Measurements from ENCODE around the gene SAP30L. TPM values are rescaled to one million over a fixed set of nuclear protein-coding genes. Genes with fewer than 3 reads are reported as not detected.
A peak's percentile ranks its signal among the peaks of the same experiment; 100 is the strongest.

The SAP30L gene
- total and polyA plus RNA-seq, 2 of the 13 experiments (the other 11 are each of a cell fraction or from before 2014, with no cell fraction given): 27.9 to 37.2 TPM

DNA sequence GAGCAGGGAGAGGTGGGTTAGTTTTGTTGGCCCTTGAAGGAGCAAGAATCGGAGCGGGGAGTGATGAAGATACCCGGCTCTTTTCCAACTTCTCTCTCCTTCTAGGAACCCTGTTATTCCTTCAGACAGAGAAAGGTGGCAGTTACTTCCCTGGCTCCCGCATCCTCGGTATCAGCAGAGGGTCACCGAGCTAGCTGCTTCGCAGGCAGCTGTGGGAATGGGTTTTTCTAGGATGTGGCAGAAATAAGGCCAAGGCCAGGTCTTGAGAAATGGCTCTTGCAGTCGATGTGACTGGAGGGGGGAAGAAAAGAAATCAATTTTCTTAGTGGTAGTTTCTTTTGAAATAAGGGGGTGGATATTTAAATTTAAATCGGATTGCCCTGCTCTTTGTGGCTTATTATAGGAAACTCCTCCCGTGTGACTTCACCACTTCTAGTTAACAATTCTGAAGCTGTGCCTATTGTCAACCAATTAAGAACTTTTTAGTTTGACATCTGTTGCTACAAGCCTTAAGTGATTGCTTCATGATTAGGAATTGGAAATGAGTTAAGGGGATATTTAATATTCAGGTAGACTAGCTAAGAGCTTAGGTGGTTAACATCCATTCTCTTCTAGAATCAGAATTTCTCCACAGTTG, 1.4 kb downstream of the SAP30L start:
- H3K27ac ChIP-seq (ENCODE audit: extremely low read length, insufficient read depth, low read length): peak overlapping the region; percentile 72
- peak overlapping the region; percentile 93 for H3K4me2 ChIP-seq (ENCODE audit: low read depth, low read length)
- TF ChIP-seq ZNF432 (CRISPR knock-in tag; IDR thresholded peaks at IDR 0.05; ENCODE audit: borderline replicate concordance) (no peak), HMG20B (CRISPR knock-in tag; conservative IDR thresholded peaks at IDR 0.05) (no peak), TP53 (CRISPR knock-in tag; conservative IDR thresholded peaks at IDR 0.05) (no peak), MAF1 (CRISPR knock-in tag; IDR thresholded peaks at IDR 0.05; ENCODE audit: borderline replicate concordance) (no peak), FOXC1 (CRISPR knock-in tag; IDR thresholded peaks at IDR 0.05; ENCODE audit: borderline replicate concordance) (0 out of 2 replicates have a peak, but pooled peaks have one; percentile 20), NFIC (IDR thresholded peaks at IDR 0.05; ENCODE audit: low read length) (no peak)
- TF ChIP-seq, protein P1, sequence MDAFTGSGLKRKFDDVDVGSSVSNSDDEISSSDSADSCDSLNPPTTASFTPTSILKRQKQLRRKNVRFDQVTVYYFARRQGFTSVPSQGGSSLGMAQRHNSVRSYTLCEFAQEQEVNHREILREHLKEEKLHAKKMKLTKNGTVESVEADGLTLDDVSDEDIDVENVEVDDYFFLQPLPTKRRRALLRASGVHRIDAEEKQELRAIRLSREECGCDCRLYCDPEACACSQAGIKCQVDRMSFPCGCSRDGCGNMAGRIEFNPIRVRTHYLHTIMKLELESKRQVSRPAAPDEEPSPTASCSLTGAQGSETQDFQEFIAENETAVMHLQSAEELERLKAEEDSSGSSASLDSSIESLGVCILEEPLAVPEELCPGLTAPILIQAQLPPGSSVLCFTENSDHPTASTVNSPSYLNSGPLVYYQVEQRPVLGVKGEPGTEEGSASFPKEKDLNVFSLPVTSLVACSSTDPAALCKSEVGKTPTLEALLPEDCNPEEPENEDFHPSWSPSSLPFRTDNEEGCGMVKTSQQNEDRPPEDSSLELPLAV (CRISPR knock-in tag; conservative IDR thresholded peaks at IDR 0.05; ENCODE audit: low read depth): no peak
- ChIA-PET POLR2A (interaction anchor here (0.6 to 1.4 kb wide), 2 partner anchors 22 to 257 kb away, joined by 4 to 5 read pairs; partner anchors contain the start of gene GALNT10), CTCF (ENCODE audit: low intra/inter-chr PET ratio, low total read pairs) (no interaction called here)
- peak overlapping the region; percentile 81 to 97 (median 94) for H3K4me3 ChIP-seq (replicated peaks in 1 of 3; ENCODE audit: insufficient read depth in 1 of 3, low read depth in 2 of 3, low read length in 3 of 3)
- in situ Hi-C loops (cut with HindIII; ENCODE audit: extremely low pct_ligation_motif_present, low pct_unique_long_range_greater_than_20kb): no loop called here
- 1% methylated on average over 10 of the region's 10 CpGs for WGBS (ENCODE audit: low lambda C conversion rate)
- H3K9ac ChIP-seq (ENCODE audit: insufficient read depth, low read depth, low read length): peak overlapping the region; percentile 78
- H2AFZ ChIP-seq (ENCODE audit: low read length): no peak overlapping the region
- DNase-seq (ENCODE audit: low spot score) (no peak), FAIRE-seq (no peak), ATAC-seq (no peak)
- H3K79me2 ChIP-seq (ENCODE audit: insufficient read depth, low read length): peaks cover 23% of the 10 kb centered on the region
- intact Hi-C loops (cut with micrococcal nuclease; ENCODE audit: unreplicated experiment): no loop called here
- H3K4me1 ChIP-seq (ENCODE audit: insufficient read depth, low read length): peaks cover 39% of the 10 kb centered on the region
- H4K20me1 ChIP-seq (ENCODE audit: insufficient read depth, low read length): peaks cover 11% of the 10 kb centered on the region
- peaks cover 2 to 9% of the 10 kb centered on the region in 2 experiments; a peak in 4 of 5 replicates for H3K36me3 ChIP-seq (replicated peaks in 1 of 2; ENCODE audit: control insufficient read depth in 1 of 2, insufficient read depth in 2 of 2, low read length in 2 of 2)
- no peaks in the 10 kb centered on the region for H3K9me3 ChIP-seq (ENCODE audit: low read length)
- TSS peak; percentile 57 for BruUV-seq (replicated peaks)
- no peaks in the 10 kb centered on the region for H3K27me3 ChIP-seq (ENCODE audit: control insufficient read depth in 1 of 2, insufficient read depth in 2 of 2, low read length in 2 of 2)
